GM18508 (cell line): ENCODE measurements around the gene ZNG1A.
"Not testable (repeated sequence)": the region's sequence is repeated elsewhere in the genome, so short reads cannot be mapped to it uniquely, and the experiment has no call there.

Experiments used
- ATAC-seq: cut with Tn5 transposase; IDR thresholded peaks from one replicate; pipeline ENCODE4 v1.9.1; 2021; ENCODE audit warnings: moderate number of reproducible peaks; ENCODE audit not compliant: insufficient read depth, unreplicated experiment

Gene ZNG1A

GRCh38 chr9:100430-100829 lies 78.4 kb downstream of the ZNG1A start:
- ATAC-seq, result not testable (repeated sequence)

GRCh38 chr9:99867-100266 lies 79.0 kb downstream of the ZNG1A start:
- ATAC-seq, result not testable (repeated sequence)

GRCh38 chr9:98775-99174 lies 80.1 kb downstream of the ZNG1A start:
- not testable (repeated sequence) for ATAC-seq

GRCh38 chr9:94992-95391 lies 83.9 kb downstream of the ZNG1A start:
- not testable (repeated sequence) for ATAC-seq

GRCh38 chr9:94323-94722 lies 84.5 kb downstream of the ZNG1A start:
- not testable (repeated sequence) for ATAC-seq

GRCh38 chr9:93909-94308 lies 84.9 kb downstream of the ZNG1A start:
- not testable (repeated sequence) for ATAC-seq

GRCh38 chr9:90851-91250 lies 88.0 kb downstream of the ZNG1A start:
- not testable (repeated sequence) for ATAC-seq

GRCh38 chr9:88396-89037 lies 90.3 kb downstream of the ZNG1A start:
- ATAC-seq, result not testable (repeated sequence)

- ATAC-seq, result not testable (repeated sequence)
Measured at GRCh38 chr9:87860-88259, 91.0 kb downstream of the ZNG1A start.

- not testable (repeated sequence) for ATAC-seq
Measured at GRCh38 chr9:87105-87504, 91.8 kb downstream of the ZNG1A start.

GRCh38 chr9:86697-87096 lies 92.2 kb downstream of the ZNG1A start:
- ATAC-seq, result not testable (repeated sequence)

GRCh38 chr9:82932-83689 lies 95.7 kb downstream of the ZNG1A start:
- ATAC-seq, result not testable (repeated sequence)

- ATAC-seq, result not testable (repeated sequence)
Measured at GRCh38 chr9:78333-78732, 100.5 kb downstream of the ZNG1A start.

- not testable (repeated sequence) for ATAC-seq
Measured at GRCh38 chr9:76389-76788, 102.5 kb downstream of the ZNG1A start.

GRCh38 chr9:73900-74525 lies 104.8 kb downstream of the ZNG1A start:
- ATAC-seq, result not testable (repeated sequence)

GRCh38 chr9:73076-73899 lies 105.6 kb downstream of the ZNG1A start:
- not testable (repeated sequence) for ATAC-seq
